ENCODE measurements around the gene KMT2D.

The KMT2D gene

DNA sequence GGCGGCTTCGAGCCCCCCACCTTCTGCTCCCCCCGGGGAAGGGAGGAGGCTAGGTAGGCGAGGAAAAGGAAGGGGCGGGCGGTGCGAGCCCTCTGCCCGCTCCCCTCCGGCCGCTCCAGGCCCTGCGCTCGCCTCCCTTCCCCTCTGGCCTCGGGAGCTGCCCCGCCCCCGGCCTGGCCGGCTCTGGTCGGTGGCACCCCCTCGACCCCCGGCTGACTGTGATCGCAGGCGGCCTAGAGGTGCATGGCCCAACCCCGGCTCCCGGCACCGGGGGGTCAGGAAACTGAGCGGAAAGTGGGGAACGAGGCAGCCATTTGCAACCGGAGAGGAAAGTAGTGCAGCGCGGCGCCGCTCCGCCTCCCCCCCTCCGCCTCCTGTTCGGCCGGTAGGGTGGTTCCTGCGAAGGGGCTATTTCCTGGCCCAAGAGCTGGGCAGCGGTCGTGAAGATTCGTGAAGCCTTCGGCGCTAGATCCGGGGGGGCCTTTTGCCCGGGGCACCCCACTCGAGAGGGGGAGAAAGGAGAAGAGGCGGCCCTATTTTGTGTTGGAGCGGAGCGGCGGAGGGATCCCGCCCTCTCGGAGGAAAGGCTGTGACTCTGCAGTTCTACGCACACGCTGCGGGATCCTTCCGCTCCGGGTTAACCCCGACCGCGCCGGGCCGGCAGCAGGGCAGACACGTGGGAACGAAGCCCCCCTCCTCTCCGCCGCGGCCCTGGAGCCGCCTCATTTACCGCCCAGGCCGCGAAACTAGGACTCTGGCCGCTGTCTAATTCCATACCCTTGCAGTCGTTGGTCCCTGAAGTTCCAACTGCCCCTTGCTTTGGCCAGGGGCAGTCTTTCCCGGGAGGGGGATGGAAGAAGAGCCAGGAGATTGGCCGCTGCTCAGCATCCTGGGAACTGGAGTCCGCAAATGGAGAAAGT lies at the start of gene KMT2D:
Gene KMT2D (minus strand): TSS at position 558 of the 920 bp plus-strand sequence. CDS start 5,470 bp downstream, outside the sequence.
- DNase-seq = peak; percentile 65

- no peak for DNase-seq
Observed at GRCh38 chr12:49109641-49110463, 49.3 kb upstream of the KMT2D start.

- no peak for DNase-seq
Observed at GRCh38 chr12:49108958-49109404, 48.4 kb upstream of the KMT2D start.

DNA sequence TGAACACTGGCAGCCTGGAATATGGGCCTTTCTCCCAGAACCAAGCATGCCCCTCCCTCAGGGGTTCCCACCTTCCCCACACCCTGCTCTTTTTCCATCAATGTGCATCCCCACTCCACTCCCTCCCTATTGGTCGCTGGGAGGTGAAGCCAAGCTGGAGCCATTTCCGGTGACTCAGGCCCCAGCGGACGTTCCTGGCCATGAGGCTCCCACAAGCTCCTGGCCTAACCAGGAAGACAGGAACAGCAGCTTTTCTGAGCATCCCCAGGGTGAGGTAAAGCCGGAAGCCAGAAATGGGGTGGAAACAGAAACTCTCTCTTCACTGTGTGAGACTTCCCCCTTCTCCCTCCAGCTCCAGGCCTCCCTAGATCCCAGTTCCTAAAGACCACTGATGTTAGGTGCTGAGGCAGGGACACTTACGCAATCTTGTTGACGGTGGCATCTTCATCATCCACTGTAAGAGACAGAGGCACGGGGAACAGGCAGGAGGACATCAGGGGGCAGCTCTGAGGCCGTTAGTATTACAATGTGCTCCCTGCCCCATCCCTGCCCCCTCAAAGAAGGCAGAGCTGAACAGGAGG lies 45.0 kb upstream of the KMT2D start:
- DNase-seq = no peak

- no peak for DNase-seq
Observed at GRCh38 chr12:49104822-49105221, 44.2 kb upstream of the KMT2D start.

DNA sequence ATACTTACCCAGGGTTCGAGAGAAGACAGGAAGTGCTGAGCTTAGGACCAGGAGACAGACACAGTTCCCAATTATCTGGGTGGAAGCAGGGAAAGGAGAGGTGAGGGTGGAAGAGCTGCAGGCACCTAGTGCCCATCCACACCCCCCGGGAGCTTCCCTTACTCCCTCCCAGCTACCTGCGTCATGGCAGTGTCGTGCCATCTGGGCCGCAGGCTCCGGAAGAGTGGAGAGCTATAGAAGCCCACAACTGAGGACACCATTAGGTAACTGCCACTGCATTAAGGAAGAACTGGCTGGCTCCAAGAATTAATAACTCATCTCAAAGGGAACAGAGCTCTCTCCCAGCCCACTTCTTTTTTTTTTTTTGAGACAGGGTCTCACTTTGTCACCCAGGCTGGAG lies 39.8 kb upstream of the KMT2D start:
- DNase-seq = no peak

GRCh38 chr12:49098703-49099102 lies 38.1 kb upstream of the KMT2D start:
- no peak for DNase-seq

GRCh38 chr12:49098035-49098451 lies 37.4 kb upstream of the KMT2D start:
- no peak for DNase-seq

DNA sequence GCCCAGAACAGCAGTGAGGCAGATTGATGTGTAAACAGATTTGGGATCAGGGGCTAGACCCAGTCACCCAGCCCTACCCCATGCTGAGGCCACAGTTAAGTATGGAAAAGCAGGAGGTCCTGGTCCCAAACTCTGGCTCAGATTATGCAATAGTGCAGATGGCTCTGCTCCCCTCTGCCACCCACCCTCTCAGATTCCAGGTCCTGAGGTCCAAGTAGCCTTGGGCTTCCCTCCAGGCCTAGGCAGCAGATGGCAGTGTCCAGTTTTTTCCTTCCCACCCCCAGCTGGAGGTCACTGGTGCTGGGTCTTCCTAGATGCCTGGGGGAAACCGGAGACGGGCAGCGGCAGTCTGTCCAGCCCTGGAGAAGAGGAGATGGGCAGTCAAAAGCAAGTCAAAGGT lies 36.8 kb upstream of the KMT2D start:
- DNase-seq = no peak

- no peak for DNase-seq
Observed at GRCh38 chr12:49094975-49095365, 34.4 kb upstream of the KMT2D start.

DNA sequence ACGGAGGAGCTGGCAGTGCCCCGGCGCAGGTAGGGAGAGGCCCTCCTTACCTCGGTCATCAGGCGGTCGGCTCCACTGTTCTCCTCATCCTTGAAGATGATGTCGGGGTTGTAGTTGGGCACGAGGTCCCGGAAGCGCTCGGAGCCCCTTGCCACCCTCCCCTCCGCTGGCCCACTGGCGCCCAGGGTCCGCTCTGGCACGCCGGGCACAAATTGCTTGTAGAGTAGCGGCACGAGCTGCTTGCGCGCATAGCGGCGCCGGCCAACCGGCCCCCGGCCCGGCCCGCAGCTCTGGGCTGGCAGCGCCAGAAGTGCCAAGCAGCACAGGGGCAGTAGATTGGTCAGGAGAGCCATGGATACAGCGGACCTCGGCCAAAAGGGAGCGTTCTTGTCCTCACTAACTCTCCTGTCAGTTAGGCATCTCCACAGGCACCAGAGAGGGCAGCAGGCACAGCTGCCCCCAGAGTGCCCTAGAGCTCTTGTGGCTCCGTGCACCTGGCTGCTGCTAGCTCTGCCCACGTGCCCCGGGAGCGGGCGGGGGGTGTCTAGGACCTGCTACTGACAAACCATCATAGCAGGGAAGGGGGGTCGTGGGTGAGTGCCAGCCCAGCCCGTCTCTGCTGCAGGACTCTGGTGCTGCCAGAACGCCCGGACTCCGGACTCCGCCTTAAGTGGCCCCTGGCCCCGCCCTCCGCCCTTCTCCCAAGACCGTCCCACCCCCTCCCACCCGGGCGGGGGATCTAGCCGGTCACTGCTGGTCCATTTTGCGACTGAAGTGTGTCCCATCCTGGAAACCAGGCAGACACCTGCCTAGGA lies 33.8 kb upstream of the KMT2D start, which contains the start of gene DHH:
Gene DHH (minus strand): TSS at position 642 of the 815 bp plus-strand sequence. CDS start 289 bp downstream, at position 353.
- no peak for DNase-seq

- no peak for DNase-seq
Observed at GRCh38 chr12:49093792-49094159, 33.2 kb upstream of the KMT2D start.

DNA sequence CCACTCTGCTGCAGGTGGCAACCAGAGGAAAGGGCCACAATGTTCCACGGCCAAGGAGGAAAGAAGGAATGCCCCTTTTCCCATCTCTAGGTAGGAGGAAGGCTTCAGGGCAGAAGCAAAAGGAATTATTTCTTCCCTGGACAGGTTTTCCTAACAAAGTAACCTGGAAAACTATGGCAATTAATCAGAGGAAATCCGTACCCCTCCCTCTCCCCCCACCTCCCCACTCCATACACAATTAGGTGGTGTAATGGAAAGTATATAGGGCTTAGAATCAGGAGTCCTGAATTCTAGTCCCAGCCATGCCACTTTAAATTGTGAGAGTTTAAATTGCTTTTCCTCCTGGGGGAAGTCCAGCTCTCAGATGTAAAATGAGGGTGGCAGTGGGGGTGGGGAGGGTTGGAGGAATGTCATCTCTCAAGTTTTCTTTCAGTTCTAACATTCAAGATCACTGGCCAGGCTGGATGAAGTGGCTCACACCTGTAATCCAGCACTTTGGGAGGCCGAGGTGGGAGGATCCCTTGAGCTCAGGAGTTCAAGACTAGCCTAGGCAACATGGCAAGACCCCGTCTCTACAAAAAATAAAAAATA lies 32.3 kb upstream of the KMT2D start:
- DNase-seq = no peak

- no peak for DNase-seq
Observed at GRCh38 chr12:49092086-49092815, 31.7 kb upstream of the KMT2D start.

DNA sequence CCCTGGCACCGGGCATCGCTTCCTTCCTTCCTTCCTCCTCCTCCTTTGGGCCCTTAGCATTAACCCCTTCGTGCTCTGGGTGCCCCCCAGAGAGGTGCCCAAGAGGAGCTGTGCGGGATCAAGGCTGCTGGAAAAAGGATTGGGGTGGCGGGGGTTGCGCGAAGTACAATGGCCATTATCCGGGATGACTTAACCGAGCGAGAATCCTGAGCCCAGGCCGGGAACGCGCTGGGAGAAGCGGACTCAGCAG lies 31.2 kb upstream of the KMT2D start:
- DNase-seq = no peak

GRCh38 chr12:49091056-49091835 lies 30.7 kb upstream of the KMT2D start:
- DNase-seq = no peak

DNA sequence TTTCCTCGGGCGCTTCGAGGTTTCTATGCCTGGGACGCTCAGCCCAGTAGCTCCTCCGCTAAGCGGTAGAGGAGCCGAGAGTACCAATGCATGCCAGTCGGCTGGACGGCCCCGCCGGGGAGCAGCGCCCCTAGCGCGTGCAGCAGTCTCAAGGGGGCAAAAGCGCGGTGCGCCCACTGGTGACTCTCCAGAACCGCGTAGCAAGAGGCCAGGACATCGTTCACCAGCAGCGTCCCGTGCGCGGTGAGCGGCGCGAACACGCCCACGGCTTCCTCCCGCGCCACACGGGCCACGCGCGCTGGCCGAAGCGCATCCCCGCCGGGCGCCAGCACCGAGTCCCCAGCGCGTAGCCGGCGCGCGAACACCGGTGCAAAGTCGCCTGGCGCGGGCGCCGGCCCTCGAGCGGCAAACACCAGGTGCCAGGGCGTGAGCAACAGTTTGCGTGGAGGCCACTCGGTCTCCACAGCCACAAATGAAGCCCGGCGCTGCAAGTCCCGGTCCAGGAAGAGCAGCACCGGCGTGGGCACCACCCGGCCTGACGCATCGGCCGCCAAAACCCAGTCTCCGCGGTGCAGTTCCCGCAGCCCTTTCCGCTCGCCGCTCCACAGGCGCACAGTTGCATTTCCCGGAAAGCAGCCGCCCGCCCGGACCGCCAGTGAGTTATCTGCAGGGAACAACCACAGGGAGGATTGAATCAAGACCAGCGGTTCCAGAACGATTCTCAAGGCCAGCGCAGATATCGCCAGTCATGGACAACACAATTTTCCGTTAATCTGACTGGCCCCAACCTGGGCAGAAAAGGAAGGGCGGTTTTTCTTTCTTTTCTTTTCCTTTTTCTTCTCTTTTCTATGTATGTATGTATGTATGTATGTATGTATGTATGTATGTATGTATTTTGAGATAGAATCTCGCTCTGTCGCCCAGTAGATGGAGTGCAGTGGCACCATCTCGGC lies 29.5 kb upstream of the KMT2D start:
- no peak for DNase-seq

GRCh38 chr12:49088932-49089330 lies 28.3 kb upstream of the KMT2D start:
- no peak for DNase-seq

- peak; percentile 57 for DNase-seq
Observed at GRCh38 chr12:49088150-49088931, 27.7 kb upstream of the KMT2D start.

All from SIG-M5 (cell line).